PFSK-1 (cell line): ENCODE measurements around the gene MVK.

Source experiments
- FOXP2 ChIP-seq: optimal IDR thresholded peaks from 2 replicates; pipeline ENCODE3; 2011; ENCODE audit warnings: borderline replicate concordance, control low read depth, inconsistent platforms; ENCODE audit not compliant: insufficient read depth; ENCODE audit errors: extremely low read length, extremely low read depth
- POLR2AphosphoS5 ChIP-seq: IDR thresholded peaks from 2 replicates; pipeline ENCODE4 v1.6.1; 2012; ENCODE audit warnings: low read depth, mild to moderate bottlenecking, control low read depth, low read length, moderate library complexity
- SIN3A ChIP-seq: IDR thresholded peaks from 2 replicates; pipeline ENCODE4 v1.6.1; 2012; ENCODE audit warnings: mild to moderate bottlenecking, low read length, moderate library complexity, borderline replicate concordance; ENCODE audit not compliant: insufficient read depth
- TAF1 ChIP-seq: IDR thresholded peaks from 2 replicates; pipeline ENCODE4 v1.6.1; 2012; ENCODE audit warnings: low read length, control low read depth, borderline replicate concordance; ENCODE audit not compliant: insufficient read depth

GRCh38 chr12:109624467-109624866 lies 50.9 kb downstream of the MVK start:
- no peak for TF ChIP-seq TAF1
- TF ChIP-seq SIN3A, result no peak
- no peak for TF ChIP-seq POLR2AphosphoS5
- TF ChIP-seq FOXP2, result no peak
